ENCODE data around the gene C2orf92.

DNA sequence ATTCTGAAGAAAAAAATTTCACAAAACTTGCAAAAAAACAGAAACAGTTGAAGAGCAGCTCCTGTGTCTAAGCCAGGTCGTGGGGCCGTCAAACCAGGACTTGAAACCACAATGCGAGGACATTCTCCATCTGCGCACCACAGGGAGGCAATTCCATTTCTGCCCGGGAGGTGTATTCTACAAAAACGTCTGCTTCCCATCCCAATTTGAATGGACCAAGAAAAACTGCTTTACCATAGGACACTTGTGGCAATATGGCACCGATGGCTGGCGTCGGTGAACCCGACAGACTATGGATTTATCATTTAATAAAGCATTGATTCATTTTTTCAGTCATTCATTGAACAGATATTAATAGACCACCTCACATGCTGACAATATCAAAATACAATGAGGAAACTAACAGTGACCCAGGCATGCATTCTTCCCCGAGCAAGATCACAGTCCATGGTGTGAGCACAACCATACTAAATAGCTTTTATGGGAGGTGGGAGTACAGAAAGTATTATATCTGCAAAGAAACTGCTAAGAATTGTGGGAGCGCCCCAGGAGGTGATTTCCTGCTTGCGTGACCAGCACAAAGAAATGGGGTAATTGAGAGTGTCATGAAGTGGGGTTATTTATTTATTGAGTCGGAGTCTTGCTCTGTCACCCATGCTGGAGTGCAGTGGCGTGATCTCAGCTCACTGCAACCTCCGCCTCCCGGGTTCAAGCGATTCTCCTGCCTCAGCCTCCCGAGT is 33.4 kb downstream of the C2orf92 start:
- TF ChIP-seq CTCF (IDR thresholded peaks at IDR 0.05; ENCODE audit: low read depth, low read length, poor library complexity, severe bottlenecking): no peak
- TF ChIP-seq EZH2phosphoT487 (IDR thresholded peaks at IDR 0.05; ENCODE audit: borderline replicate concordance, low read length): no peak
